ENCODE measurements around the gene ADARB2. TPM values are rescaled to one million over a fixed set of nuclear protein-coding genes. Genes with fewer than 3 reads are reported as not detected.

ADARB2 gene
- total and polyA plus RNA-seq, 2 experiments from 2014 or later: 2.0 to 5.0 TPM

DNA sequence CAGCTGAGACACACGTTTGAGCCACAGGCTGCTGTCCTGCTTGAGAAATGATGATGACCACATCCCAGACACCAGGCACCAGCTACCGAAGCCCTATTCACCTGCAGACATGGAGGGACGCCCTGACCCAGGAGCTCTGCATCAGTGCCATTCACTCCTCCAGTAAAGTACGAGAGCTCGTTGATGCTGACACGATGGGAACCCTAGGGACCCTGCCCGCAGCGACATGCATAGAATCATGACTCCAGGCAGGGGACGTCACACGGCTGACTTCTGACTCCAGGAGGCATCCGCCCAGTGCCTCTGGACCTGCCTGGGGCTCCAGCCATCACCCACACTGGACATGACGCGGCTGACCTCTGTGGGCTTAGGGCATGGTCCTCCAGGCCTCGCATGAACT lies 129.9 kb downstream of the ADARB2 start:
- no peak overlapping the region for H3K4me3 ChIP-seq
- no peak overlapping the region for H3K27ac ChIP-seq (ENCODE audit: low read depth)
- H3K4me2 ChIP-seq: no peak overlapping the region
- no peaks in the 10 kb centered on the region for H3K9me2 ChIP-seq (ENCODE audit: insufficient read depth)
- no peaks in the 10 kb centered on the region for H3K36me3 ChIP-seq (ENCODE audit: insufficient read depth)
- Mint-ChIP-seq H3K27me3 (ENCODE audit: insufficient read depth, low read depth, poor library complexity) (peaks cover 27% of the 10 kb centered on the region), H3K36me3 (ENCODE audit: low read depth) (no peaks in the 10 kb centered on the region), H3K9me3 (no peaks in the 10 kb centered on the region), H3K4me1 (peaks cover 49% of the 10 kb centered on the region), H3K27ac (no peak overlapping the region), H3K4me3 (no peak overlapping the region)
- no peaks in the 10 kb centered on the region for H3K79me2 ChIP-seq (replicated peaks; ENCODE audit: insufficient read depth)
- no peaks in the 10 kb centered on the region; the same call in 1 of the 2 replicates for H4K20me1 ChIP-seq (replicated peaks; ENCODE audit: insufficient read depth)
- no peak for TF ChIP-seq ZNF331 (CRISPR knock-in tag; IDR thresholded peaks at IDR 0.05; ENCODE audit: low read depth)
- TF ChIP-seq STAT1 (IDR thresholded peaks at IDR 0.05; ENCODE audit: unreplicated experiment): no peak
- TF ChIP-seq REST (IDR thresholded peaks at IDR 0.05; ENCODE audit: unreplicated experiment): no peak
- TF ChIP-seq, protein P1, sequence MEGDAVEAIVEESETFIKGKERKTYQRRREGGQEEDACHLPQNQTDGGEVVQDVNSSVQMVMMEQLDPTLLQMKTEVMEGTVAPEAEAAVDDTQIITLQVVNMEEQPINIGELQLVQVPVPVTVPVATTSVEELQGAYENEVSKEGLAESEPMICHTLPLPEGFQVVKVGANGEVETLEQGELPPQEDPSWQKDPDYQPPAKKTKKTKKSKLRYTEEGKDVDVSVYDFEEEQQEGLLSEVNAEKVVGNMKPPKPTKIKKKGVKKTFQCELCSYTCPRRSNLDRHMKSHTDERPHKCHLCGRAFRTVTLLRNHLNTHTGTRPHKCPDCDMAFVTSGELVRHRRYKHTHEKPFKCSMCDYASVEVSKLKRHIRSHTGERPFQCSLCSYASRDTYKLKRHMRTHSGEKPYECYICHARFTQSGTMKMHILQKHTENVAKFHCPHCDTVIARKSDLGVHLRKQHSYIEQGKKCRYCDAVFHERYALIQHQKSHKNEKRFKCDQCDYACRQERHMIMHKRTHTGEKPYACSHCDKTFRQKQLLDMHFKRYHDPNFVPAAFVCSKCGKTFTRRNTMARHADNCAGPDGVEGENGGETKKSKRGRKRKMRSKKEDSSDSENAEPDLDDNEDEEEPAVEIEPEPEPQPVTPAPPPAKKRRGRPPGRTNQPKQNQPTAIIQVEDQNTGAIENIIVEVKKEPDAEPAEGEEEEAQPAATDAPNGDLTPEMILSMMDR (conservative IDR thresholded peaks at IDR 0.05; ENCODE audit: low read depth in 2 of 2): no peak
- no peaks in the 10 kb centered on the region for H3F3A ChIP-seq (replicated peaks; ENCODE audit: low read depth)
- DNase-seq (ENCODE audit: low spot score) (no peak), ATAC-seq (no peak)
- peaks cover 12% of the 10 kb centered on the region for H3K4me1 ChIP-seq (ENCODE audit: insufficient read depth)
- H3K27me3 ChIP-seq (ENCODE audit: insufficient read depth): no peaks in the 10 kb centered on the region
- no peak overlapping the region for H2AFZ ChIP-seq

DNA sequence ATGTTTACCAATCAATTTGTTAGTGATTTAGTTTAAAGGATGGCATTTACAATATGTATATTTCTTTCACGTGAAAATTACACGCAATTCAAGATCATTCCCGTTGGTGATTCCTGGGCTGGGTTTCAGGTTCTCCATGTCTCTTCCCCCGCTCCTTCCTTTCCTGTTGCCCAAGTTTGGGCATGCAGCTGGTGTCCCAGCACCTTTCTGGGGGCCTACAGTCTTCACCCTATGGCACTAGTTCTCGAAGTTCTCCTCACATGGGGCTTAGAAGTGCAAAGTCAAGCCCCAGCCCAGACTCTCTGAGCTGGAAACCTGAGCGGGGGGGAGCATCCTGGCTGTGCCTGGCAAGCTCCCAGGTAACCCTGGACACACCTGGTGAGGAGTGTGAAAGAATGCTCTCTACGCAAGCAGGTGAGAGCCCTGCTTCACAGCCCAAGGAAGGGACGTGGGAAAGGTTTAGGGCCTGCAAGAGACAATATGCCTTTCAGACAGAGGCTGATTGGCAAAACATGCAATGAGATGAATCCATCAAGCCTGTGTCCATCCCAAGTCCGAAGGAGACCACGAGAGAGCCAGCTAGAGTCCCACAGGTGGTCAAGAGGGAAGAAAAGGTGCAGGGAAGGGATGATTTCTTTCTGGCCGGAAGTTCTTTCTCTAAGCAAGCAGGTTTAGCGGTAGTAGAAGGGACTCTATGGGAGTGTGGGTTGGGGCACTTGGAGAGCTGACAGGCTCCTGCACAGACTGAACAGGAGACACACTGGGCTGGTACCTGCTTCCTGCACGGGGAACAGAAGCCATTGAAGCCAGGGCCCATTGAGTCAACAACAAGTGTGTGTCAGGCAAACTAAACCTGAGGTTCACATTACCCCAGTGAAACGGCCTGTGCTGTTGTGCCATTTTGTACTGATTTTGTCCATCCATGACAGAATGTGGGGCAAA lies 131.1 kb downstream of the ADARB2 start:
- H3F3A ChIP-seq (replicated peaks; ENCODE audit: low read depth): no peaks in the 10 kb centered on the region
- ATAC-seq: peak; percentile 38
- no peak for TF ChIP-seq ZNF462 (CRISPR knock-in tag; IDR thresholded peaks at IDR 0.05)
- TF ChIP-seq STAT1 (IDR thresholded peaks at IDR 0.05; ENCODE audit: unreplicated experiment): no peak
- TF ChIP-seq CREB1 (CRISPR knock-in tag; IDR thresholded peaks at IDR 0.05; ENCODE audit: low read depth): no peak
- no peak for TF ChIP-seq ZNF114 (CRISPR knock-in tag; IDR thresholded peaks at IDR 0.05)
- TF ChIP-seq POLR2AphosphoS5 (IDR thresholded peaks at IDR 0.05; ENCODE audit: low read depth): no peak
- no peak for TF ChIP-seq ZNF331 (CRISPR knock-in tag; IDR thresholded peaks at IDR 0.05; ENCODE audit: low read depth)

More for the DNA sequence above, 131.1 kb downstream of the ADARB2 start:
- no peak overlapping the region for H3K27ac ChIP-seq (ENCODE audit: low read depth)
- H3K4me1 Mint-ChIP-seq: peaks cover 37% of the 10 kb centered on the region
- H3K36me3 Mint-ChIP-seq (ENCODE audit: low read depth): no peaks in the 10 kb centered on the region
- no peaks in the 10 kb centered on the region for H3K27me3 ChIP-seq (ENCODE audit: insufficient read depth)
- no peak overlapping the region for H2AFZ ChIP-seq
- H3K4me3 Mint-ChIP-seq: no peak overlapping the region
- H3K27me3 Mint-ChIP-seq (ENCODE audit: insufficient read depth, low read depth, poor library complexity): peaks cover 22% of the 10 kb centered on the region
- H3K9me3 Mint-ChIP-seq: no peaks in the 10 kb centered on the region
- no peak overlapping the region for H3K4me2 ChIP-seq
- no peaks in the 10 kb centered on the region; the same call in 1 of the 2 replicates for H4K20me1 ChIP-seq (replicated peaks; ENCODE audit: insufficient read depth)
- H3K9me2 ChIP-seq (ENCODE audit: insufficient read depth): no peaks in the 10 kb centered on the region
- no peaks in the 10 kb centered on the region for H3K36me3 ChIP-seq (ENCODE audit: insufficient read depth)
- H3K79me2 ChIP-seq (replicated peaks; ENCODE audit: insufficient read depth): no peaks in the 10 kb centered on the region
- no peak overlapping the region for H3K4me3 ChIP-seq
- peak overlapping the region; percentile 13; the same call in 1 of the 2 replicates for H3K27ac Mint-ChIP-seq
- no peak for DNase-seq (ENCODE audit: low spot score)
- peaks cover 6% of the 10 kb centered on the region for H3K4me1 ChIP-seq (ENCODE audit: insufficient read depth)
